Astrocyte of the spinal cord (primary cell): ENCODE data around the gene MARK2.

Experiments used
- DNase-seq: peaks from one replicate; pipeline ENCODE4 v3.0.0; 2011; ENCODE audit warnings: low read depth, low spot score
- H3K4me3 ChIP-seq: 2 replicates; pipeline ENCODE4 v1.5.1; 2011; ENCODE audit warnings: low read depth, mild to moderate bottlenecking, low read length, moderate library complexity
- CTCF ChIP-seq: IDR thresholded peaks from 2 replicates; pipeline ENCODE4 v1.5.1; 2012; ENCODE audit warnings: low read depth, mild to moderate bottlenecking, low read length, inconsistent platforms
- in situ Hi-C: cut with HindIII; loops from 2 replicates; pipeline ENCODE4 v1.10.0; 2017; ENCODE audit warnings: low sequenced_read_pairs

Gene MARK2

GRCh38 chr11:63876616-63877015, 37.7 kb downstream of the MARK2 start:
- no peak for TF ChIP-seq CTCF
- in situ Hi-C loops: no loop called here
- H3K4me3 ChIP-seq: no peak overlapping the region
- DNase-seq: no peak

GRCh38 chr11:63877658-63878241, 38.8 kb downstream of the MARK2 start:
- no peak for DNase-seq
- H3K4me3 ChIP-seq: no peak overlapping the region
- TF ChIP-seq CTCF: no peak
- in situ Hi-C loops: no loop called here

- in situ Hi-C loops: no loop called here
- DNase-seq: peak; percentile 76
- no peak for TF ChIP-seq CTCF
- no peak overlapping the region for H3K4me3 ChIP-seq
Observed at GRCh38 chr11:63879598-63880402, 40.9 kb downstream of the MARK2 start.

- in situ Hi-C loops: no loop called here
- no peak for TF ChIP-seq CTCF
Observed at GRCh38 chr11:63880403-63880790, 41.5 kb downstream of the MARK2 start.

GRCh38 chr11:63882555-63883242, 43.8 kb downstream of the MARK2 start:
- H3K4me3 ChIP-seq: no peak overlapping the region
- in situ Hi-C loops: no loop called here
- no peak for TF ChIP-seq CTCF
- DNase-seq: peak; percentile 49

More at GRCh38 chr11:63880403-63880790, 41.5 kb downstream of the MARK2 start:
- no peak overlapping the region for H3K4me3 ChIP-seq
- no peak for DNase-seq

- no peak for TF ChIP-seq CTCF
- no peak overlapping the region for H3K4me3 ChIP-seq
- in situ Hi-C loops: no loop called here
- DNase-seq: no peak
Observed at GRCh38 chr11:63883791-63884190, 44.9 kb downstream of the MARK2 start.
